Small intestine (tissue), 16 donors: Measurements from ENCODE around the gene CYP21A2. TPM values are rescaled to one million over a fixed set of nuclear protein-coding genes. Genes with fewer than 3 reads are reported as not detected.
"Not testable (repeated sequence)": the region's sequence is repeated elsewhere in the genome, so short reads cannot be mapped to it uniquely, and the experiment has no call there.

ENCODE experiments used
- DNase-seq, 2 donors: peaks; one replicate each; pipeline versions ENCODE4 v3.0.0 to v3.0.0-alpha.2; 2013
- FAIRE-seq: peaks from 2 replicates; lab custom pipeline; 2012; peaks lifted over from hg19 to GRCh38; lab: Jason Lieb, UNC
- H3K27ac ChIP-seq, 3 donors: one replicate each; pipeline ENCODE4 v1.5.1; 2013; ENCODE audit warnings: low read length in 2 of 3, mild to moderate bottlenecking in 2 of 3, control low read depth in 1 of 3, inconsistent platforms in 1 of 3, low read depth in 1 of 3, moderate library complexity in 1 of 3
- H3K27me3 ChIP-seq, 3 donors: one replicate each; pipeline ENCODE4 v1.6.1; 2013; ENCODE audit warnings: low read length in 3 of 3, inconsistent platforms in 1 of 3; ENCODE audit not compliant: control insufficient read depth in 3 of 3, insufficient read depth in 3 of 3
- H3K36me3 ChIP-seq, 3 donors: one replicate each; pipeline ENCODE4 v1.6.1; 2013; ENCODE audit warnings: low read length in 3 of 3, inconsistent platforms in 1 of 3, low read depth in 1 of 3, mild to moderate bottlenecking in 1 of 3, moderate library complexity in 1 of 3; ENCODE audit not compliant: control insufficient read depth in 3 of 3, insufficient read depth in 2 of 3
- H3K4me1 ChIP-seq, 3 donors: one replicate each; pipeline ENCODE4 v1.6.1; 2013; ENCODE audit warnings: low read length in 2 of 3, inconsistent platforms in 1 of 3, low read depth in 1 of 3, mild to moderate bottlenecking in 1 of 3, moderate library complexity in 1 of 3; ENCODE audit not compliant: control insufficient read depth in 3 of 3, insufficient read depth in 2 of 3
- H3K4me3 ChIP-seq, 3 donors: one replicate each; pipeline ENCODE4 v1.5.1; 2013; ENCODE audit warnings: low read length in 3 of 3, control low read depth in 1 of 3, inconsistent platforms in 1 of 3, low read depth in 1 of 3, mild to moderate bottlenecking in 1 of 3, moderate library complexity in 1 of 3
- H3K9me3 ChIP-seq, 2 donors: one replicate each; pipeline ENCODE4 v1.6.1; 2013; ENCODE audit warnings: low read depth in 1 of 2, low read length in 1 of 2; ENCODE audit not compliant: control insufficient read depth in 2 of 2, insufficient read depth in 1 of 2
- WGBS, 3 donors: extraction: QIAGEN DNeasy Blood & Tissue Kit; methylation state at CpG; one replicate each; pipeline ENCODE4 v1.1.7; 2013; 5-methylcytosine and 5-hydroxymethylcytosine counted together
- long read RNA-seq, 10 donors: transcript quantifications; one replicate each; lab custom pipeline, GENCODE V29; 2026
- polyA plus RNA-seq, 4 donors: library from polyadenylated mRNA; stranded (reverse) in 3 of 4; unstranded in 1 of 4; fragments of 200-250 nt in 3 of 4; fragments of 120-200 nt in 1 of 4; gene quantifications; one replicate each; pipeline versions ENCODE4 v1.2.1 to v1.2.3, GENCODE V29; 2013
- donor health status: healthy with polysubstance abuse.
- donor health status: control.
- donor health status: control.
- donor health status: Bipolar disorder and iron deficiency.
- donor health status: healthy.

CYP21A2 gene
- polyA plus RNA-seq = 1 to 10 TPM in 2 of 4 donors, under 1 TPM in 2; 0.18 to 3.4 (median 0.98) TPM
- long read RNA-seq, donor 1 = 0 reads
- long read RNA-seq, donor 2 = 0 reads
- long read RNA-seq, donor 3 = 0 reads
- long read RNA-seq, donor 4 = 0 reads
- long read RNA-seq, donor 5 = 0 reads
- long read RNA-seq, donor 6 = 0 reads
- long read RNA-seq, donor 7 = 0 reads
- long read RNA-seq, donor 8 = 0 reads
- long read RNA-seq, donor 9 = 0 reads
- long read RNA-seq, donor 10 = 0 reads

DNA sequence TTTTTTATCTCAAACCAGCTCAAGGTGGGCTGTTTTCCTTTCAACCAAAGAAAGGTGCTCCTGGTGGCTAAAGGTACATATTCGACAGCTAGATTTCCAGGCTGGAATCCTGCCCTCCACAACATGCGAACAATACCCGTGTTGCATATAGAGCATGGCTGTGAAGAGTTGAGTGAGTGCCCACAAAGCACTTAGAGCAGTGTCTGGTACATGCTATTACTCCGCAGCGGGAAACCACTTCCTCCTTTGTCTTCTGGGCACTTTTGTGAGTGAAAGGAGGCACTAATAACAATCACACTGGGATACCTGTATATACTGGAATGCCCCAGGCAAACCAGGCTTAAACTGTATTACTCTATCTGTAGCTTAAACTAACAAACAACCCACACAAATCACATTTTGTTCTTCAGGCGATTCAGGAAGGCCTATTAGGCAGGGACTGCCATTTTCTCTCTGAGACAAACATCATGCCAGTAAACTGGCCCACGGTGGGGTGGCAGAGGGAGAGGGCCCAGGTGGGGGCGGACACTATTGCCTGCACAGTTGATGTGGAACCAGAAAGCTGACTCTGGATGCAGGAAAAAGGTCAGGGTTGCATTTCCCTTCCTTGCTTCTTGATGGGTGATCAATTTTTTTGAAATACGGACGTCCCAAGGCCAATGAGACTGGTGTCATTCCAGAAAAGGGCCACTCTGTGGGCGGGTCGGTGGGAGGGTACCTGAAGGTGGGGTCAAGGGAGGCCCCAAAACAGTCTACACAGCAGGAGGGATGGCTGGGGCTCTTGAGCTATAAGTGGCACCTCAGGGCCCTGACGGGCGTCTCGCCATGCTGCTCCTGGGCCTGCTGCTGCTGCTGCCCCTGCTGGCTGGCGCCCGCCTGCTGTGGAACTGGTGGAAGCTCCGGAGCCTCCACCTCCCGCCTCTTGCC lies at the start of gene CYP21A2:
Gene CYP21A2, plus strand, starts transcription at position 818 of the 927 bp plus-strand sequence. Its CDS starts 8 bp downstream, at position 826.
- H3K27me3 ChIP-seq, H3K9me3 ChIP-seq, H3K4me1 ChIP-seq, H3K36me3 ChIP-seq, FAIRE-seq, DNase-seq, H3K4me3 ChIP-seq, H3K27ac ChIP-seq: not testable (repeated sequence)
- 80 to 87% (median 81%) methylated on average over 10 to 15 of the region's 19 CpGs for WGBS, 3 donors

DNA sequence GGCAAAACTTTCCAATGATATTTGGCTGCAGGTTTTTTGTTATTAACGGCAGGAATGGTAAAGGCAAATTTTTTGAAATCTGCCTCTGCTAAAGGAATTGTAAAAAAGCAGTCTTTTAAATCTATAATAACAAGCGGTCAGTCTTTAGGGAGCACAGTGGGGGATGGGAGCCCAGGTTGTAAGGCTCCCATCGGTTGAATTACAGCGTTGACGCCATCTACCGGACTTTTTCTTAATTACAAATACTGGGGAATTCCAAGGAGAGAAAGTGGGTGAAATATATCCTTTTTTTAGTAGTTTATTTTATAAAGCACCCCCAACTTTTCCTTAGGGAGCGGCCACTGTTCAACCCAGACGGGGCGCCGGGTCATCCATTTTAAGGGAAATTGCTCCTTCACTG lies 48.9 kb upstream of the CYP21A2 start:
- H3K36me3 ChIP-seq, H3K9me3 ChIP-seq, DNase-seq, FAIRE-seq, H3K4me1 ChIP-seq, H3K27ac ChIP-seq, H3K4me3 ChIP-seq, H3K27me3 ChIP-seq: not testable (repeated sequence)
- WGBS, 3 donors = no CpG with 5 or more reads among the region's 10 CpGs

DNA sequence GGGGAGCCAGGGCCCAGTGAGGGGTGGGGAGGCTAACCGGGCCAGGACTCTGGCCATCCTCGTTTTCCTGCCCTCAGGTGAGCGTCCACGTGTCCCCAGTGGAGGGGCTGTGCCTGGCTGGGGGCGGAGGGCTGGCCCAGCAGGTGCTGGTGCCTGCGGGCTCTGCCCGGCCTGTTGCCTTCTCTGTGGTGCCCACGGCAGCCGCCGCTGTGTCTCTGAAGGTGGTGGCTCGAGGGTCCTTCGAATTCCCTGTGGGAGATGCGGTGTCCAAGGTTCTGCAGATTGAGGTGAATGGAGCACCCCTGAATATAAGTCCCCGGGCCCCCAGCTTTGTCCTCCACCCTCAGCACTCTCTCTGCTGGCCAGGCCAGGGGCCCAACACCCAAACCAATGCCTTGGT lies 43.8 kb upstream of the CYP21A2 start:
- not testable (repeated sequence) for DNase-seq, H3K27ac ChIP-seq, H3K4me3 ChIP-seq, H3K4me1 ChIP-seq, H3K9me3 ChIP-seq, FAIRE-seq, H3K36me3 ChIP-seq, H3K27me3 ChIP-seq
- WGBS, 3 donors = 93 to 98% (median 95%) methylated on average over 6 to 9 of the region's 14 CpGs

DNA sequence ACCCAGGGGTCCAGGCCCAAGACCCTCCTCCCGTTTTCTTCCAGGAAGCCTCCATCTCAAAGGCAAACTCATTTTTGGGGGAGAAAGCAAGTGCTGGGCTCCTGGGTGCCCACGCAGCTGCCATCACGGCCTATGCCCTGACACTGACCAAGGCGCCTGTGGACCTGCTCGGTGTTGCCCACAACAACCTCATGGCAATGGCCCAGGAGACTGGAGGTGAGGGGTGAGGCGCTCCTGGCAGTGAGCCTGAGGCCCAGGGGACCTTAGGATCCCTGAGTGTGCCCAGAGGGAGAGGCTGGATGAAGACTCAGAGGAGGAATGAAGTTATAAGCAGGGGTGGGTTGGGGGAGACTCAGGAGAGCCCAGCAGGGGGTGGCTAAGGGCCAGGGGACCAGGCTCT lies 41.8 kb upstream of the CYP21A2 start:
- not testable (repeated sequence) for H3K9me3 ChIP-seq, H3K27ac ChIP-seq, H3K36me3 ChIP-seq, FAIRE-seq, H3K4me1 ChIP-seq, H3K27me3 ChIP-seq, H3K4me3 ChIP-seq, DNase-seq
- WGBS, 3 donors = 82 to 94% (median 82%) methylated on average over 5 to 6 of the region's 6 CpGs

DNA sequence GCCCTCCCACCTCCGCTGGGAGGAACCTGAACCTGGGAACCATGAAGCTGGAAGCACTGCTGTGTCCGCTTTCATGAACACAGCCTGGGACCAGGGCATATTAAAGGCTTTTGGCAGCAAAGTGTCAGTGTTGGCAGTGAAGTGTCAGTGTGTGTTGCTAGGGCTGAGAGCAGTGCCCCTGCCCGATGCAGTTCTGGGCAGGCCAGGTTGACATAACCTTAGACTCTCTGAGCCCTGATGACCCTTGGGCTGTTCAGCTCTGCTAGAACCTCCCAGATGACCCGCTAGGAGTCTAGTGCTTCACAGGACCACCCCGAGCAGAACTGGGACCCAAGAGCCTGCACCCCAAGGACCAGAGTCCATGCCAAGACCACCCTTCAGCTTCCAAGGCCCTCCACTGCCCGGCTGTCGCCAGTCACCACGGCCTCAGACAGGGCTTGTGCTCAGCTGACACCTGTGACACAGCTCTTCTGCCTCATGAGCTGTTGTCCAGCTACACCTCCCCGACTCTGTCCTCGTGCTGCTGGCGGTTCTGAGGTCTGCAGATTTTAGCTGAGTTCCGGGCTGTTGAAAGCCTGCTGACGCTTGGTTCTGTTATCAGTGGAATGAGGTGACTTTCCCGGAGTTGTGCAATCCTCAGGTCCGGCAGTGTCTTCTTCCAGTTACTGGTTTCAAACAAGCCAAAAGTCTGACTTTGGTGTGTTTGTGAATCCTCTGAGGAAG lies 35.5 kb upstream of the CYP21A2 start:
- no CpG with 5 or more reads among the region's 15 CpGs for WGBS, 3 donors
- not testable (repeated sequence) for H3K4me1 ChIP-seq, H3K4me3 ChIP-seq, H3K27me3 ChIP-seq, H3K27ac ChIP-seq, H3K36me3 ChIP-seq, DNase-seq, FAIRE-seq, H3K9me3 ChIP-seq

DNA sequence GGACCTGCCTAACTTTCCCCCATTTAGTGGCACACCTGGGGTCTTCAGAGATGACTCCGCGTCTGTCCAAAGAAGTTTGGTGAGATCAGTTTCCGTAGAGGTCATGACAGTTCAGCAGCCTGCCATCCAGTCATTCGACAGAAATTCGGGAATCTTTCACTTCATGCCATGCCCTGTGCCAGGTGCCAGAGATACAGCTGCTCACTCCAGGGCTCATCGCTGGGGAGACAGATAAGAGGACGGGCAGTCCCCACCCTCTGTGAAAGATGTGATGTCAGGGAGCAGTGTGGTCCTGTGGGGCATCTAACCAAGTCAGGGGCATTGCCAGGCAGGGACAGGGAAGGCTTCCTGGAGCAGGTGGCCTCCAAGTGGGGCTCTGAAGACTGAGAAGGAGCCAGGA lies 34.9 kb upstream of the CYP21A2 start:
- H3K4me3 ChIP-seq, FAIRE-seq: not testable (repeated sequence)

DNA sequence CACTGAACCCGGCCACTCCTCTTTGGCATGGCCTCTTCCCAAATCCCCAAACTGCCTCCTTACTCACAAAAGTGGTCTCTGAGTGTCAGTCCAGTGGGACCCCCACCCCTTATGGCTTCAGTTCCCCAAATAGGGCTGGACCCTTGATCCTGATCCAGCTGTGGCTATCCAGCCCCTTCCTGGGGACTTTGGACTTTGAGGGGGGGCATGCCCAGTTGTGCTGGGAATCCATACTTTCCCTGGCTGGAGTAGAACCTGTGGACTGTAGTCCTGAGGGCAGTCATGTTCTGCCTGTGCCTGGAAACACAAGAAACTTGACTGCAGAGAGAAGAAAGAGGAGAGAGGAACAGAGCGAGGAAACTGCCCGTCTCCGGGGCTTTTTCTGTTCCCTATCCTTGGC lies 33.8 kb upstream of the CYP21A2 start:
- not testable (repeated sequence) for H3K9me3 ChIP-seq, FAIRE-seq, H3K36me3 ChIP-seq, H3K4me1 ChIP-seq, H3K27me3 ChIP-seq, H3K27ac ChIP-seq, DNase-seq, H3K4me3 ChIP-seq
- WGBS, 3 donors = 85 to 86% (median 85%) methylated on average over 3 to 4 of the region's 4 CpGs

More for the DNA sequence above, 34.9 kb upstream of the CYP21A2 start:
- not testable (repeated sequence) for H3K27ac ChIP-seq, DNase-seq, H3K36me3 ChIP-seq, H3K9me3 ChIP-seq, H3K4me1 ChIP-seq, H3K27me3 ChIP-seq
- WGBS, 3 donors = no CpG with 5 or more reads among the region's 7 CpGs

DNA sequence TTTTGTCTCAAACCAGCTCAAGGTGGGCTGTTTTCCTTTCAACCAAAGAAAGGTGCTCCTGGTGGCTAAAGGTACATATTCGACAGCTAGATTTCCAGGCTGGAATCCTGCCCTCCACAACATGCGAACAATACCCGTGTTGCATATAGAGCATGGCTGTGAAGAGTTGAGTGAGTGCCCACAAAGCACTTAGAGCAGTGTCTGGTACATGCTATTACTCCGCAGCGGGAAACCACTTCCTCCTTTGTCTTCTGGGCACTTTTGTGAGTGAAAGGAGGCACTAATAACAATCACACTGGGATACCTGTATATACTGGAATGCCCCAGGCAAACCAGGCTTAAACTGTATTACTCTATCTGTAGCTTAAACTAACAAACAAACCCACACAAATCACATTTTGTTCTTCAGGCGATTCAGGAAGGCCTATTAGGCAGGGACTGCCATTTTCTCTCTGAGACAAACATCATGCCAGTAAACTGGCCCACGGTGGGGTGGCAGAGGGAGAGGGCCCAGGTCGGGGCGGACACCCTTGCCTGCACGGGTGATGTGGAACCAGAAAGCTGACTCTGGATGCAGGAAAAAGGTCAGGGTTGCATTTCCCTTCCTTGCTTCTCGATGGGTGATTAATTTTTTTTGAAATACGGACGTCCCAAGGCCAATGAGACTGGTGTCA lies 33.2 kb upstream of the CYP21A2 start:
- H3K9me3 ChIP-seq, H3K27ac ChIP-seq, DNase-seq, FAIRE-seq, H3K36me3 ChIP-seq, H3K27me3 ChIP-seq, H3K4me3 ChIP-seq, H3K4me1 ChIP-seq: not testable (repeated sequence)
- 57 to 72% (median 68%) methylated on average over 8 to 9 of the region's 13 CpGs for WGBS, 3 donors
